Small intestine (tissue), 7 donors: ENCODE measurements around the gene ZNF552. TPM values are rescaled to one million over a fixed set of nuclear protein-coding genes. Genes with fewer than 3 reads are reported as not detected.

Experiments
- DNase-seq, 2 donors: peaks; one replicate each; pipeline versions ENCODE4 v3.0.0 to v3.0.0-alpha.2; 2013
- FAIRE-seq: peaks from 2 replicates; lab custom pipeline; 2012; peaks lifted over from hg19 to GRCh38; lab: Jason Lieb, UNC
- H3K27ac ChIP-seq, 3 donors: one replicate each; pipeline ENCODE4 v1.5.1; 2013; ENCODE audit warnings: low read length in 2 of 3, mild to moderate bottlenecking in 2 of 3, control low read depth in 1 of 3, inconsistent platforms in 1 of 3, low read depth in 1 of 3, moderate library complexity in 1 of 3
- H3K27me3 ChIP-seq, 3 donors: one replicate each; pipeline ENCODE4 v1.6.1; 2013; ENCODE audit warnings: low read length in 3 of 3, inconsistent platforms in 1 of 3; ENCODE audit not compliant: control insufficient read depth in 3 of 3, insufficient read depth in 3 of 3
- H3K36me3 ChIP-seq, 3 donors: one replicate each; pipeline ENCODE4 v1.6.1; 2013; ENCODE audit warnings: low read length in 3 of 3, inconsistent platforms in 1 of 3, low read depth in 1 of 3, mild to moderate bottlenecking in 1 of 3, moderate library complexity in 1 of 3; ENCODE audit not compliant: control insufficient read depth in 3 of 3, insufficient read depth in 2 of 3
- H3K4me1 ChIP-seq, 3 donors: one replicate each; pipeline ENCODE4 v1.6.1; 2013; ENCODE audit warnings: low read length in 2 of 3, inconsistent platforms in 1 of 3, low read depth in 1 of 3, mild to moderate bottlenecking in 1 of 3, moderate library complexity in 1 of 3; ENCODE audit not compliant: control insufficient read depth in 3 of 3, insufficient read depth in 2 of 3
- H3K4me3 ChIP-seq, 3 donors: one replicate each; pipeline ENCODE4 v1.5.1; 2013; ENCODE audit warnings: low read length in 3 of 3, control low read depth in 1 of 3, inconsistent platforms in 1 of 3, low read depth in 1 of 3, mild to moderate bottlenecking in 1 of 3, moderate library complexity in 1 of 3
- H3K9me3 ChIP-seq, 2 donors: one replicate each; pipeline ENCODE4 v1.6.1; 2013; ENCODE audit warnings: low read depth in 1 of 2, low read length in 1 of 2; ENCODE audit not compliant: control insufficient read depth in 2 of 2, insufficient read depth in 1 of 2
- WGBS, 3 donors: extraction: QIAGEN DNeasy Blood & Tissue Kit; methylation state at CpG; one replicate each; pipeline ENCODE4 v1.1.7; 2013; 5-methylcytosine and 5-hydroxymethylcytosine counted together
- polyA plus RNA-seq, 4 donors: library from polyadenylated mRNA; stranded (reverse) in 3 of 4; unstranded in 1 of 4; fragments of 200-250 nt in 3 of 4; fragments of 120-200 nt in 1 of 4; gene quantifications; one replicate each; pipeline versions ENCODE4 v1.2.1 to v1.2.3, GENCODE V29; 2013
- donor health status: healthy with polysubstance abuse.
- donor health status: control.
- donor health status: control.
- donor health status: Bipolar disorder and iron deficiency.
- donor health status: healthy.

The ZNF552 gene
- polyA plus RNA-seq, 4 donors = 8.1 to 48.0 (median 9.0) TPM

DNA sequence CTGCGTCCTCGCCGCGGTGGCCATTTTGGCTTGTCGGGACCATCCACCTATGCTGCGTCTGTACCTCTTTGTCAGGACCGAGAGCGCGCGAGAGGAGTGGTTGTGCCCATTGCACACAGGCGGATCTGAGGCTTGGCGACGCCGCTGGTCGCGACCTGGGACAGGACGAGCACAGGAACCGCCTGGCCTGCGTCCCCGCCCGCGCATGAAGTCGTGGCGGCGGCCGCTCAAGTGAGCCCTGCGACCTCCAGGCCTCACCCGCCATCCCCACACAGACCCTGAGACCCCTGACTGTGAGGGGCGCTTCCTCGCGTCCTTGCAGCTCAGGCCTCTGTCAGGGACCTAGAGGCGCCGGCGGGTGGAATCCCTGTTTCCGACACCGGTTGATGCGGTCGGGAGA is 28.4 kb downstream of the ZNF552 start:
- Histone ChIP-seq H3K4me1 (no peaks in the 10 kb centered on the region), H3K27me3 (no peaks in the 10 kb centered on the region), H3K27ac (no peak overlapping the region), H3K9me3 (peaks cover 2 to 65% of the 10 kb centered on the region in 2 donors), H3K36me3 (peaks cover 9 to 46% (median 20%) of the 10 kb centered on the region in 3 donors), H3K4me3 (no peak overlapping the region)
- 95 to 99% (median 95%) methylated on average over 38 of the region's 38 CpGs for WGBS, 3 donors
- FAIRE-seq (no peak), DNase-seq (no peak)

DNA sequence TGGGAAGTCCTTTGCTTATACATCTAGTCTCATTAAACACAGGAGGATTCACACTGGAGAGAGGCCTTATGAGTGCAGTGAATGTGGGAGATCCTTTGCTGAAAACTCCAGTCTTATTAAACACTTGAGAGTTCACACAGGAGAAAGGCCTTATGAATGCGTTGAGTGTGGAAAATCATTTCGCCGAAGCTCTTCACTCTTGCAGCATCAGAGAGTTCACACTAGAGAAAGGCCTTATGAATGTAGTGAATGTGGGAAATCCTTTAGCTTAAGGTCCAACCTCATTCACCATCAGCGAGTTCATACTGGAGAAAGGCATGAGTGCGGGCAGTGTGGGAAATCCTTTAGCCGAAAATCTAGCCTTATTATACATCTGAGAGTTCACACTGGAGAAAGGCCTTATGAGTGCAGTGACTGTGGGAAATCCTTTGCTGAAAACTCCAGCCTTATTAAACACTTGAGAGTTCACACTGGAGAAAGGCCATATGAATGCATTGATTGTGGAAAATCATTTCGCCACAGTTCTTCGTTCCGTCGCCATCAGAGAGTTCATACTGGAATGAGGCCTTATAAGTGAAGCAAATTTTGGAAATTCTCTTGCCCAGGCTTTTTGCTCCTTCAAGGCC is 35.4 kb downstream of the ZNF552 start:
- H3K27me3 ChIP-seq = no peaks in the 10 kb centered on the region
- H3K9me3 ChIP-seq = peaks cover 0 to 74% of the 10 kb centered on the region in 2 donors
- no peak for FAIRE-seq
- no peaks in the 10 kb centered on the region for H3K4me1 ChIP-seq
- H3K27ac ChIP-seq = no peak overlapping the region
- 98 to 99% (median 98%) methylated on average over 10 of the region's 10 CpGs for WGBS, 3 donors
- H3K36me3 ChIP-seq = peaks cover 32 to 49% (median 45%) of the 10 kb centered on the region in 3 donors
- DNase-seq = no peak
- H3K4me3 ChIP-seq = no peak overlapping the region

DNA sequence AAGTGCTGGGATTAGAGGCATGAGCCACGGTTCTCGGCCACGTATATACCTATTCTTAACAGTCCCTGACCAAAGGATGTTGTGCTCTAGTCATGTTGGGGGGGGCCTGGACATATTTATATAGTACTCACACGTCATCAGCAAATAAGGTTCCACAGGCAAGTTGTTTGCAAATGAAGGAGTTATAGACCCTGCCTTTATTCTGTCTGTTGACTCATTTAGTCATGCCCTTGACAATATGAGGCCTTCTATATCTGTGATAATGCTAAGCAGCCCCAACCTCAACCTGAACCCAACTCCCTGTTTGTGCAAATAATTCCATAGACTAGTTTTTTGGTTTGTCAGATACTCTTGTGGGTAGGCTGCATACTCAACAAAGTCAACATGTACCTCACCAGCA is 36.4 kb downstream of the ZNF552 start:
- Histone ChIP-seq H3K27ac (no peak overlapping the region), H3K36me3 (peaks cover 32 to 49% (median 46%) of the 10 kb centered on the region in 3 donors), H3K4me1 (no peaks in the 10 kb centered on the region), H3K9me3 (peaks cover 0 to 76% of the 10 kb centered on the region in 2 donors), H3K27me3 (no peaks in the 10 kb centered on the region), H3K4me3 (no peak overlapping the region)
- WGBS, 3 donors = 97 to 99% (median 98%) methylated on average over 4 of the region's 4 CpGs
- FAIRE-seq = no peak
- no peak for DNase-seq

DNA sequence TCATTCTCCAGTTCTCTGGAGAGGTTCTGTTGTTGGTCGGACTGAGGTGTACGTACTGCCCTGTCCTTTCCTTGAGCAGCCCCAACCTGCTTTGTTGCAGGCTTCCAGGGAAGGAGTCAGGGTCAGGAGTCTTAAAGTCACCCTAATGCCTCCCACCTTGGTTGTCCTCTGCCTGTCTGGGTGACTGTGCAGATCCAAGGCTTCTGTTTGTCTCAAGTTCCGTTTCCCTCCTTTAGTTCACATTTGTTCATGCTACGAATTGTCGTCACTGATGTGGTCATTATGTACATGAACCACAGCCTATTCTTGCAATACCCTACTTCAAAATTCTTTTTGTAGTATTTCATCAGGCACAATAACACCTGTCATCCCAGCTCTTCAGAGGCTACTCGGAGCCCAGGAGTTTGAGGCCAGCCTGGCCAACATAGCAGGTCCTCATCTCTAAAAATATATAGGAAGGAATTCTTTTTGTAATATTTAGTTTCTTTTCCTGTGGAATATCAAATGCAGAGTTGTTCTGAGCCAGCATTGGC is 37.9 kb downstream of the ZNF552 start:
- H3K27ac ChIP-seq = no peak overlapping the region
- DNase-seq (no peak), FAIRE-seq (no peak)
- 89 to 93% (median 90%) methylated on average over 6 of the region's 6 CpGs for WGBS, 3 donors
- H3K36me3 ChIP-seq = peaks cover 38 to 53% (median 47%) of the 10 kb centered on the region in 3 donors
- H3K9me3 ChIP-seq = peaks cover 0 to 78% of the 10 kb centered on the region in 2 donors
- H3K27me3 ChIP-seq = no peaks in the 10 kb centered on the region
- no peak overlapping the region for H3K4me3 ChIP-seq
- H3K4me1 ChIP-seq = peaks cover 0 to 2% (median 0%) of the 10 kb centered on the region in 3 donors

DNA sequence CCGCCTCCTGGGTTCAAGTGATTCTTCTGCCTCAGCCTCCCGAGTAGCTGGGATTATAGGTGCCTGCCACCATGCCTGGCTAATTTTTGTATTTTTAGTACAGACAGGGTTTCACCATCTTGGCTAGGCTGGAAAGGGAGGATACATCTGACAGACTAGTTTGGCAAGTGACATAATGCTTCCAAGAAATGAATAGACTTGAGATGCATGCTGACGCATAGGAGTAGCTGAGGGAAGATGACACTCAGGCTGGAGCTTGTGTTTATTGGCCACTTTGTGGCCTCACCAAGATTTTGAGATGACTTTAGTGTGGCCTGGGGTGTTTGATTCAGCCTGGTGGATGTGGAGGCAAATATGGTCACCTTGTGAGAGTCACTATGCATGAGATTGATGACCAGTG is 41.2 kb downstream of the ZNF552 start:
- H3K9me3 ChIP-seq = peaks cover 2 to 62% of the 10 kb centered on the region in 2 donors
- peaks cover 21 to 49% (median 32%) of the 10 kb centered on the region in 3 donors for H3K36me3 ChIP-seq
- 95 to 100% (median 97%) methylated on average over 3 of the region's 3 CpGs for WGBS, 3 donors
- no peak overlapping the region for H3K4me3 ChIP-seq
- no peak for DNase-seq
- FAIRE-seq = no peak
- no peaks in the 10 kb centered on the region for H3K27me3 ChIP-seq
- H3K27ac ChIP-seq = no peak overlapping the region
- H3K4me1 ChIP-seq = peaks cover 0 to 14% (median 3%) of the 10 kb centered on the region in 3 donors

DNA sequence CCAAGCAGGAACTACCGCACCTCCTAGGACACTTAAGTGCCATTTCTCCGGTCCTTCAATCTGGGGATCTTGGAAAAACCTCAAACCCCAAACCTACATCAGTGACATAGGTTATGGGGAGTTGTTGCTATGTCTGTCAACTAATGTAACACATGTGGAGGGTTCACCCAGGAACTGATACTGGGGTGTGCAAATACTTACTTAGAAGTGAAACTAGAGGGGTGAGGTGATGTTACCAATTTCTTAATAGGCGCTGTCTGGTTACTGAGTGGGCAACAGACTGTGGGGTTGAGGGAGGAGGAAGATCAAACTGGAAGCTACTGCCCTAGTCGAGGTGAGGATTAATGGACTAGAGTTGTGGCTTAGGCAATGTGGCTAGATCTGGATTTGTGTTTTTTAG is 43.3 kb downstream of the ZNF552 start:
- H3K4me1 ChIP-seq = peaks cover 0 to 14% (median 3%) of the 10 kb centered on the region in 3 donors
- 86 to 97% (median 91%) methylated on average over 4 of the region's 4 CpGs for WGBS, 3 donors
- H3K36me3 ChIP-seq = peaks cover 10 to 36% (median 14%) of the 10 kb centered on the region in 3 donors
- FAIRE-seq (no peak), DNase-seq (no peak)
- no peaks in the 10 kb centered on the region for H3K27me3 ChIP-seq
- H3K4me3 ChIP-seq = no peak overlapping the region
- peaks cover 2 to 44% of the 10 kb centered on the region in 2 donors for H3K9me3 ChIP-seq
- H3K27ac ChIP-seq = no peak overlapping the region

DNA sequence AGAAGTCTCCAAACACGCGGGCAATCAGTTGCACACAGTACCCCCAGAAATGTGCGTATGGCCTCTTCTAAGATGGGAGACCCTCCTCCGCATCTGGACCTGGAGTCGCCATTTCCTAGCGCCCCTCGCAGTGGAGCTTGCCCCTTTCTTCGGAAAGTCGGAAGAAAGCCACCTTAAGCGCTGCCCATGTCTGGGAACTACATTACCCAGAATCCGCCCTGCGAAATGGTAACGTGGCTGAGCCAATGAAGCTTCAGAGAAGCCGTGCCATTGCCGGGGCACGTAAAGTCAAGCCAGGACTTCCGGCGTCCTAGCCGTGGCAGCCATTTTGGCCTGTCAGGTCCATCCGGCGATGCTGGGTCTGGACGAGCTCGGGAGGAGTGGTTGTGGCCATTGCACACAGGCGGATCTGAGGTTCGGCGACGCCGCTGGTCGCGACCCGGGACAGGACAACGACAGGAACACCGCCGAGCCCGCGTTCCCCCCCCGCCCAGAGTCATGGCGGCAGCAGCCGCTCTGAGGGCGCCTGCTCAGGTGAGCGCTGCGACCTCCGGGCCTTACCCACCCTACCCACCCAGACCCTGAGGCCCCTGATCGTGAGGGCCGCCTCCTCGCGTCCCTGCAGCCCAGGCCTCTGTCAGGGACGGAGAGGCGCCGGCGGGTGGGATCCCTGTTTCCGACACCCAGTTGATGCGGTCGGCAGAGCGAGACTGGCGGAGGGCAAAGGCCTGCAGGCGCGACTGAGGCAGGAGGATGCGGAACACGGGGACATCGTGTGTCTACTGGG is 45.2 kb downstream of the ZNF552 start, which contains the start of gene ZNF586:
TSS of gene ZNF586 (plus strand) at position 332 of the 787 bp plus-strand sequence. CDS start at position 499, 167 bp downstream.
- peak within 1 kb of the TSS; percentile 49 to 80 (median 70) for H3K27ac ChIP-seq
- FAIRE-seq (no peak), DNase-seq (peak; percentile 93 to 94)
- H3K27me3 ChIP-seq = no peaks in the 10 kb centered on the region
- 2 to 5% (median 4%) methylated on average over 55 to 61 of the region's 61 CpGs for WGBS, 3 donors
- peaks cover 2 to 25% of the 10 kb centered on the region in 2 donors for H3K9me3 ChIP-seq
- H3K4me3 ChIP-seq = peak within 1 kb of the TSS; percentile 67 to 93 (median 77)
- H3K4me1 ChIP-seq = peaks cover 0 to 14% (median 3%) of the 10 kb centered on the region in 3 donors
- peaks cover 6 to 20% (median 9%) of the 10 kb centered on the region in 3 donors for H3K36me3 ChIP-seq

DNA sequence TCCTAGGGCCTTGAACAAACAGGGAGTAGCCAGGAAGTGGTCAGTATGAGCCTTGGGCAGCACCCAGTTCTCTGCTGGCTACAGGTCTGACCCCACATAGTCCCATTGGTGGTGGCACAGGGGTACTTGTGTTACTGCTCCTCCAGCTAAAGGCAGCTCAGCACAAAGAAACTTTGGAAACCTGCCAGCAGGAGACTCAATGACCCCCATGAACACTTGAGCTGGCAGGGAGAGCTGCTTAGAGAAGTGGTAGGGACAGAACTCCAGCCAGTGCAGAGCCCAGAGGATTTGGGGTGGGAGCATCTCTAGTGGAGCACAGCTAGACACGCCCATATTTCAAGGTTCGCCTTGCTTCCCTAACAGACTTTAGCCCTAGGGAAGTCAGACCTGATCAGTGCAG is 55.6 kb downstream of the ZNF552 start:
- Histone ChIP-seq H3K36me3 (peaks cover 13 to 39% (median 24%) of the 10 kb centered on the region in 3 donors), H3K4me1 (no peaks in the 10 kb centered on the region), H3K9me3 (peaks cover 0 to 27% of the 10 kb centered on the region in 2 donors), H3K27me3 (no peaks in the 10 kb centered on the region), H3K4me3 (no peak overlapping the region), H3K27ac (no peak overlapping the region)
- FAIRE-seq = no peak
- DNase-seq = no peak
- 95 to 100% (median 98%) methylated on average over 2 of the region's 2 CpGs for WGBS, 3 donors
